NCI-H2196 (cell line): ENCODE results near the gene SLC25A39.

Source experiments
- DNase-seq: peaks from one replicate; lab custom pipeline; 2025; ENCODE audit not compliant: unreplicated experiment; lab: John Stamatoyannopoulos, UW

Gene SLC25A39

GRCh38 chr17:44280392-44280937, 44.2 kb downstream of the SLC25A39 start:
- no peak for DNase-seq

- DNase-seq, result no peak
Observed at GRCh38 chr17:44279666-44280391, 44.8 kb downstream of the SLC25A39 start.

GRCh38 chr17:44279346-44279665, 45.3 kb downstream of the SLC25A39 start:
- DNase-seq, result no peak

- no peak for DNase-seq
Observed at GRCh38 chr17:44277976-44278375, 46.6 kb downstream of the SLC25A39 start.

- DNase-seq, result no peak
Observed at GRCh38 chr17:44273607-44274006, 51.0 kb downstream of the SLC25A39 start.

- no peak for DNase-seq
Observed at GRCh38 chr17:44272954-44273353, 51.7 kb downstream of the SLC25A39 start.

GRCh38 chr17:44272321-44272951, 52.2 kb downstream of the SLC25A39 start:
- no peak for DNase-seq
